Neuronal stem cell (in vitro differentiated cells): Measurements from ENCODE around the gene TAT.
"Not testable (repeated sequence)": the region's sequence is repeated elsewhere in the genome, so short reads cannot be mapped to it uniquely, and the experiment has no call there.

Source experiments
- DNase-seq: peaks from one replicate; pipeline ENCODE4 v3.0.0-alpha.2; 2013; ENCODE audit warnings: low spot score
- H2AFZ ChIP-seq: one replicate; pipeline ENCODE4 v1.6.1; 2013; ENCODE audit warnings: mild to moderate bottlenecking, low read length, inconsistent platforms
- H2AK5ac ChIP-seq: 2 replicates; pipeline ENCODE4 v1.6.1; 2013; ENCODE audit warnings: low read depth, mild to moderate bottlenecking, inconsistent platforms, low read length, moderate library complexity, mixed read lengths
- H2BK120ac ChIP-seq: 2 replicates; pipeline ENCODE4 v1.6.1; 2013; ENCODE audit warnings: low read depth, mild to moderate bottlenecking, inconsistent platforms, low read length, moderate library complexity, mixed read lengths
- H2BK12ac ChIP-seq: one replicate; pipeline ENCODE4 v1.6.1; 2013; ENCODE audit warnings: low read length, inconsistent platforms
- H2BK15ac ChIP-seq: 2 replicates; pipeline ENCODE4 v1.6.1; 2013; ENCODE audit warnings: mild to moderate bottlenecking, low read length, inconsistent platforms, mixed read lengths
- H2BK5ac ChIP-seq: one replicate; pipeline ENCODE4 v1.6.1; 2013; ENCODE audit warnings: inconsistent platforms, mild to moderate bottlenecking, low read length, moderate library complexity
- H3K14ac ChIP-seq: one replicate; pipeline ENCODE4 v1.6.1; 2013; ENCODE audit warnings: low read length, inconsistent platforms
- H3K18ac ChIP-seq: 2 replicates; pipeline ENCODE4 v1.6.1; 2013; ENCODE audit warnings: low read length, inconsistent platforms
- H3K23ac ChIP-seq: 2 replicates; pipeline ENCODE4 v1.6.1; 2013; ENCODE audit warnings: low read depth, mild to moderate bottlenecking, mixed read lengths, low read length, inconsistent platforms; ENCODE audit not compliant: poor library complexity
- H3K27ac ChIP-seq: replicated peaks from 3 replicates; pipeline ENCODE4 v1.5.1; 2013; ENCODE audit warnings: low read length, inconsistent platforms
- H3K27me3 ChIP-seq, 3 experiments: 2 replicates each; pipeline ENCODE4 v1.6.1; 2013; ENCODE audit warnings: low read length in 3 of 3, mild to moderate bottlenecking in 2 of 3, inconsistent platforms in 1 of 3, low read depth in 1 of 3, mixed read lengths in 1 of 3, moderate library complexity in 1 of 3; ENCODE audit not compliant: control insufficient read depth in 3 of 3, insufficient read depth in 3 of 3
- H3K36me3 ChIP-seq, 2 donors: replicated peaks in 1 of 2; 2 replicates each; pipeline ENCODE4 v1.6.1; 2013; ENCODE audit warnings: low read length in 2 of 2; ENCODE audit not compliant: control insufficient read depth in 2 of 2, insufficient read depth in 2 of 2
- H3K4ac ChIP-seq: 2 replicates; pipeline ENCODE4 v1.6.1; 2013; ENCODE audit warnings: inconsistent platforms, mild to moderate bottlenecking, low read length, moderate library complexity
- H3K4me1 ChIP-seq, 2 donors: 1 replicate in 1 of 2; 2 replicates in 1 of 2; pipeline ENCODE4 v1.6.1; 2013; ENCODE audit warnings: low read length in 2 of 2, low read depth in 1 of 2; ENCODE audit not compliant: control insufficient read depth in 2 of 2, insufficient read depth in 1 of 2
- H3K4me2 ChIP-seq: one replicate; pipeline ENCODE4 v1.6.1; 2013; ENCODE audit warnings: mild to moderate bottlenecking, low read length, inconsistent platforms; ENCODE audit not compliant: insufficient read depth, poor library complexity, severe bottlenecking
- H3K4me3 ChIP-seq, 2 donors: 2 replicates each; pipeline ENCODE4 v1.5.1; 2013; ENCODE audit warnings: low read length in 2 of 2, mild to moderate bottlenecking in 2 of 2, inconsistent platforms in 1 of 2, moderate library complexity in 1 of 2
- H3K79me1 ChIP-seq: one replicate; pipeline ENCODE4 v1.6.1; 2013; ENCODE audit warnings: low read depth, mild to moderate bottlenecking, inconsistent platforms, low read length, moderate library complexity
- H3K9ac ChIP-seq: one replicate; pipeline ENCODE4 v1.6.1; 2013; ENCODE audit warnings: mild to moderate bottlenecking, low read depth, low read length, inconsistent platforms; ENCODE audit not compliant: poor library complexity
- H3K9me3 ChIP-seq, 2 donors: replicated peaks in 1 of 2; 2 replicates each; pipeline versions ENCODE3 to v1.6.1; 2013; ENCODE audit warnings: low read length in 2 of 2, mild to moderate bottlenecking in 2 of 2, inconsistent platforms in 1 of 2, low read depth in 1 of 2, mixed read lengths in 1 of 2, moderate library complexity in 1 of 2; ENCODE audit not compliant: control insufficient read depth in 2 of 2, insufficient read depth in 1 of 2
- H4K8ac ChIP-seq: one replicate; pipeline ENCODE4 v1.6.1; 2013; ENCODE audit warnings: low read depth, mild to moderate bottlenecking, inconsistent platforms, low read length, moderate library complexity
- H4K91ac ChIP-seq: one replicate; pipeline ENCODE4 v1.6.1; 2013; ENCODE audit warnings: low read length, low read depth, mild to moderate bottlenecking, inconsistent platforms; ENCODE audit not compliant: poor library complexity
- WGBS, 2 donors: extraction: QIAGEN DNeasy Blood & Tissue Kit; methylation state at CpG; one replicate each; pipeline ENCODE4 v1.1.7; 2013; ENCODE audit warnings: missing lambda C conversion rate in 2 of 2, mixed read lengths in 1 of 2; ENCODE audit not compliant: insufficient read length in 2 of 2, insufficient replicate concordance in 1 of 2; ENCODE audit errors: extremely low coverage in 2 of 2; 5-methylcytosine and 5-hydroxymethylcytosine counted together

Gene TAT

DNA sequence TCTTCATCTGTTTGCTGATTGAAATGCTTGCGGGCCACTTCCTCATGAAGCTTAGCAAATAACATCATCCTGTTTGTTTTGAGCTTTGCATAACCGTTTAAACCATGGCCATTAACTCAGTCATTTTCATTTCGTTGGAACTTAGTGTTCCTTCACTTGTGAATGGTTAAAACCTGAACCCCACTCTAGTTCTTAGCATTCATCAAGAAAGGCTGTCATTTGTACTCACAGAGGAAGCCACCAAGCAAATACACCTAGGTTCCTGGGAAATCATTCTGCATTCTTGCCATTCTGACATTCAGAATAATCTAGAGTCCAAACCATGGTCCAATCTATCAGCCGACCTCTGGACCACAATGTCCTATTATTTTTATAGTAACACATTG lies 8.4 kb upstream of the TAT start:
- no peaks in the 10 kb centered on the region for H3K9me3 ChIP-seq
- no peak overlapping the region for H3K23ac ChIP-seq
- H3K27ac ChIP-seq: no peak overlapping the region
- H3K4ac ChIP-seq: no peak overlapping the region
- H3K14ac ChIP-seq: no peak overlapping the region
- H2BK120ac ChIP-seq: no peak overlapping the region
- H4K8ac ChIP-seq: no peak overlapping the region
- H3K4me3 ChIP-seq: no peak overlapping the region
- no peaks in the 10 kb centered on the region for H3K36me3 ChIP-seq
- no peak overlapping the region for H3K9ac ChIP-seq
- H2BK15ac ChIP-seq: no peak overlapping the region
- no peak overlapping the region for H2AFZ ChIP-seq
- no peak overlapping the region for H4K91ac ChIP-seq
- no peak overlapping the region for H3K18ac ChIP-seq
- no peak for DNase-seq
- no CpG with 5 or more reads among the region's 4 CpGs for WGBS, 2 donors
- H3K4me1 ChIP-seq: peaks cover 0 to 1% of the 10 kb centered on the region in 2 donors
- H2BK12ac ChIP-seq: no peak overlapping the region
- H2BK5ac ChIP-seq: no peak overlapping the region
- H3K79me1 ChIP-seq: no peaks in the 10 kb centered on the region
- peaks cover 0 to 22% (median 0%) of the 10 kb centered on the region in 3 experiments for H3K27me3 ChIP-seq
- H3K4me2 ChIP-seq: no peak overlapping the region
- no peak overlapping the region for H2AK5ac ChIP-seq

DNA sequence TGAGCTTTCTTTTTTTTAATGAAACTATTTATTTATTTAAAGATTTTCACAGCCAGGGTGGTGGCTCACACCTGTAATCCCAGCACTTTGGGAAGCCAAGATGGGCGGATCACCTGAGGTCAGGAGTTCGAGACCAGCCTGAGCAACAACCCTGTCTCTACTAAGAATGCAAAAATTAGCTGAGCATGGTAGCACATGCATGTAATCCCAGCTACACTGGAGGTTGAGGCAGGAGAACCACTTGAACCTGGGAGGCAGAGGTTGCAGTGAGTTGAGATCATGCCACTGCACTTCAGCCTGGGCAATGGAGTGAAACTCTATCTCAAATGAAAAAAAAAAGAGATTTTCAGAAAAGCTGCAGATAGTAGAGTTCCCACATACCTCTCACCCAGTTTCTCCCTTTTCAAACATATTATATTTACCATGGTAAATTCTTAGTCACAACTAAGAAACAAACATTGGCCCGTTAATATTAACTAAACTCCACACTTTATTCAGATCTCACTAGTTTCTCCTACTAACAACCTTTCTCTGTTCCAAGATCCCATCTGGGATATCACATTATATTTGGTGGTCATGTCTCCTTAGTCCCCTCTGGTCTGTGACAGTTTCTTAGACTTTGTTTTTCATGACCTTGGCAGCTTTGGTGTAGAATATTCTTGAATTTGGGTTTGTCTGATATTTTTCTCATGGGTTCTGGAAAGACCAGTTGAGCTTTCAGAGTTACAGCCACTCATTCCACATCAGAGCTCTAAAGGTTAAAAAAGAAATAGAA lies 7.8 kb upstream of the TAT start:
- no peaks in the 10 kb centered on the region for H3K9me3 ChIP-seq
- no peak overlapping the region for H2AFZ ChIP-seq
- WGBS, 2 donors: no CpG with 5 or more reads among the region's 3 CpGs
- H2BK12ac ChIP-seq: no peak overlapping the region
- no peaks in the 10 kb centered on the region for H3K36me3 ChIP-seq
- no peak overlapping the region for H3K27ac ChIP-seq
- no peak overlapping the region for H4K8ac ChIP-seq
- H3K4me1 ChIP-seq: no peaks in the 10 kb centered on the region
- no peak overlapping the region for H3K14ac ChIP-seq
- H3K79me1 ChIP-seq: no peaks in the 10 kb centered on the region
- H2BK5ac ChIP-seq: no peak overlapping the region
- no peak overlapping the region for H4K91ac ChIP-seq
- H2BK120ac ChIP-seq: no peak overlapping the region
- peaks cover 0 to 22% (median 0%) of the 10 kb centered on the region in 3 experiments for H3K27me3 ChIP-seq
- H3K23ac ChIP-seq: no peak overlapping the region
- H3K4me2 ChIP-seq: no peak overlapping the region
- H2AK5ac ChIP-seq: no peak overlapping the region
- no peak overlapping the region for H3K18ac ChIP-seq
- H3K4ac ChIP-seq: no peak overlapping the region
- no peak overlapping the region for H2BK15ac ChIP-seq
- no peak overlapping the region for H3K4me3 ChIP-seq
- no peak overlapping the region for H3K9ac ChIP-seq
- no peak for DNase-seq

DNA sequence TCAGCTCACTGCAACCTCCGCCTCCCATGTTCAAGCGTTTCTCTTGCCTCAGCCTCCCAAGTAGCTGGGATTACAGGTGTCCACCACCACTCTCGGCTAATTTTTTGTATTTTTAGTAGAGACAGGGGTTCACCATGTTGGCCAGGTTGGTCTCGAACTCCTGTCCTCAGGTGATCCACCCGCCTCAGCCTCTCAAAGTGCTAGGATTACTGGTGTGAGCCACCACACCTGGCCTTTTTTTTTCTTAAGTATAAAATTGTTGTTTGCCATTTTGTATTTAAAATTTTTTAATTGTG lies 5.6 kb upstream of the TAT start:
- not testable (repeated sequence) for H4K91ac ChIP-seq, H3K23ac ChIP-seq, H2AK5ac ChIP-seq, H3K18ac ChIP-seq, H2BK5ac ChIP-seq, H3K9me3 ChIP-seq, H3K4me1 ChIP-seq, H2AFZ ChIP-seq, H4K8ac ChIP-seq, H3K4ac ChIP-seq, H3K9ac ChIP-seq, DNase-seq, H2BK15ac ChIP-seq, H3K36me3 ChIP-seq, H3K4me3 ChIP-seq, H3K27ac ChIP-seq, H3K79me1 ChIP-seq, H3K4me2 ChIP-seq, H2BK12ac ChIP-seq, H2BK120ac ChIP-seq, H3K14ac ChIP-seq
- WGBS, 2 donors: no CpG with 5 or more reads among the region's 5 CpGs
- H3K27me3 ChIP-seq: peaks cover 0 to 19% (median 0%) of the 10 kb centered on the region in 3 experiments

DNA sequence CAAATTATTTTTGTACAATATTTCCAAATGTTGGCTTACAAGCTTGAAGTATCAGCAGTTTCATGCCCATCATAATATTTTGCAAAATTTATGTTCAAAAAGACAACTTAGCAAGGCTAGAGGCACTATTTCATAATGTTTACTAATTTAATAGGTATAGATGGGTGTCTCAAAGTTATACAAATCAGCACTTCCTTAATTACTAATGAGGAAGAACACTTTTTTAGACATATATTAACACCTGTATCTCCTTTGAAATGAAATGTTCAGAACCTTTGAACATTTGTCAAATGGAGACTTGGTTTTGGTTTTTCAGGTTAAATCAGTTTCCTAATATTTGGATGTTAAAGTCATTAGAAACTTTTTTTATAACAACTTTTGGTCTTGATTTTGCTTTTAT lies 2.2 kb downstream of the TAT start:
- Histone ChIP-seq H3K14ac (no peak overlapping the region), H4K91ac (no peak overlapping the region), H3K27me3 (peaks cover 0 to 50% (median 0%) of the 10 kb centered on the region in 3 experiments), H4K8ac (no peak overlapping the region), H3K9me3 (no peaks in the 10 kb centered on the region), H3K79me1 (no peaks in the 10 kb centered on the region), H2BK5ac (no peak overlapping the region), H2AK5ac (no peak overlapping the region), H3K4ac (no peak overlapping the region), H2BK15ac (no peak overlapping the region), H3K27ac (no peak overlapping the region), H3K9ac (no peak overlapping the region), H3K36me3 (no peaks in the 10 kb centered on the region), H3K4me3 (no peak overlapping the region), H3K4me2 (no peak overlapping the region), H3K18ac (no peak overlapping the region), H3K23ac (no peak overlapping the region), H2AFZ (no peak overlapping the region), H2BK120ac (no peak overlapping the region), H3K4me1 (no peaks in the 10 kb centered on the region), H2BK12ac (no peak overlapping the region)
- no peak for DNase-seq
